CD4-positive, alpha-beta T cell treated with Interleukin-1 beta for 1 hour (primary cell): Measurements from ENCODE around the gene RHEX.
A peak's percentile ranks its signal among the peaks of the same experiment; 100 is the strongest.

ENCODE experiments used
- DNase-seq, 2 donors: peaks; one replicate each; pipeline ENCODE4 v3.0.0-alpha.2; 2020 to 2022

RHEX gene

DNA sequence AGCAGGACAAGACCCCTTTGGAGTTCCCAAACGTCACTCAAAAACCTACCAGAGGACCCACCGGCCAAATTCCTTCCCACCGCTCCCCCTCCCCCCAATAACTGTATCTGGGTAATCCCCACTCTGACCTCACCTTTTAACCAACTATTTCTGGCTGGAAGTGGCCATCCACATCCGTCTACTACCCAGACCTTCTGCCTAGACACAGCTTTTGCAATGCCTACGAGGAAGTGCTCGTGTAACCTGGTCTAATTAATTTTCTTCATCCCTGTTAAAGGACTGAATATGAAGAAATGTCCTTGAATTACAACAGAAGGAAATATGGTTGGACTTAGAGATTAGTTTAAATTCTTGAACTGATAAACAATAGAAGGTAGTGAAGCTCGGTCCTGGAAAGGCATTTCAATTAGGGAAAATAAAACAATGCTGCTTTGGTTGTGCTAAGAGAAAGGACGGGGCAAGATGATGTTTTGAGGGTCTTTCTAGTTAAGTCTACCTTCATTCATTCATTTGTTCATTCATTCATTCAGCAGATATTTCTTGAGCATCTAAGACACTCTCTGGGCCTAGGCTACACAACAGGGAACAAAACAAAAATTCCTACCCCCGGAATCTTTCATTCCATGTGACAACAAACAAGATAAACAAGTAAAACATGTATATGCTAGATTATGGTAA is 45.4 kb downstream of the RHEX start:
- no peak for DNase-seq

GRCh38 chr1:206100226-206100815 is 47.3 kb downstream of the RHEX start:
- no peak for DNase-seq

- DNase-seq = no peak
Measured at GRCh38 chr1:206101351-206102045, 48.5 kb downstream of the RHEX start.

- DNase-seq = no peak
Measured at GRCh38 chr1:206102292-206102936, 49.4 kb downstream of the RHEX start.

- no peak for DNase-seq
Measured at GRCh38 chr1:206103979-206104378, 51.0 kb downstream of the RHEX start.

DNA sequence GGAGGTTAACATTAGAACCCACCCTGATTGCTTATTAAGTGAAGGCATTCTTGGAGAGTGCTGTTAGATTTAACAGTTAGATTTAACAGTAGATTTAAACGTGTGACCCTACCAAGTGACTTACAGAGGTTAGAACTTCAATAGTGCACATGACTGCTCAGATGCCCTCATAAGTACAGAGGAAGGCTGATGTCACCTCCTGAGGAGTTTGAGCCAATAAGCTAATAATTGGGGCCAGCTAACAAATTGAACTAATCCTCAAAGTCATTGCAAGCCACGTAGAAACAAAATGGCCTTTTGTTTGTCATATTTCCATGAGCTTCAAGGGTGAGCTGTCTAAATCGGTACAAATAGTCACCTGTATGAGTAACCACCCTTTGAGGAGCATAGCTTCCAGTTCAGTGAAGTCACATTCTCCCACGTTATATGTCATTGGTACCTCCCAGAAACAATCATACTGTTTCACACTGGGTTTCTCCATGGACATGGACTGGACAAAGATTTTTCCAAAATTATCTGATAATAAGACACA is 52.6 kb downstream of the RHEX start:
- DNase-seq = no peak

DNA sequence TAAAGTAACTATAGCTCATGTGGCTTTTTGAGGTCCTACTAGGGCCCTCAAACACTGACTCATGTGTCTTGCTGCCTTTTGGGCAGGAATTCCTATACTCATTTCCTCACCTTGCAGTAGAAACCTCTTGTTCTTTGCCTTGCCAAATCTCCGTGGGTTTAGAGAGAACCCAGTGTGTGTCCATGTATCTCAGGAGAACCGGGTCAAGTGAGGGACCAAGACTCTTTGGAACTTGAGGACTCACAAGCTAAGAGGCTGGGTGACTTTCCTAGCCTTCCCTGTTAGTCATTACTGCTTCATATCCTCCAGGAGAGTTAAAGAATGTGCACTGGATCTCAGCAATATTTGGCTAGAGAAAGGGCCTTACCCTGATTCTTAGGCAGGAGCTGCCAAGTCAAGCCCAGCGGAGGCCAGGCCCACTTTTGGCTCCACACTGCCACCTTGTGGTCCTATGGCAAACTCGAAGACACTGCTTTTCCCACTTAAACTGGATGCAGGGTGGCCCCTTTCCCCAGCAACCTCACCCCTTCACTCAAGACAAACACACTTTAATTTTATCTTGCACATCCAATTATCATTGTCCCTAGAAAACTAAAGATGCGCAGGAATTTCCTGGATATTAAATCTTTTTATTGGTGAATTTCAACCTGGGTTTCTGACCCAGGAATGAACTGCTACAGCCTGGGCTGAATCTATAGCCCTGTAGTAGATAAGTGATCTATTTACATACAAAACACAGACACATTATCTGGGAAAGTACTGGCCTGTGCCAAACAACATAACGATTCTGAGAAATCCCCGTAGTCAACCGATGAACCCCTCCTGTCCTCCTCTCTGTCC is 53.6 kb downstream of the RHEX start:
- DNase-seq = peak; percentile 72 to 74

DNA sequence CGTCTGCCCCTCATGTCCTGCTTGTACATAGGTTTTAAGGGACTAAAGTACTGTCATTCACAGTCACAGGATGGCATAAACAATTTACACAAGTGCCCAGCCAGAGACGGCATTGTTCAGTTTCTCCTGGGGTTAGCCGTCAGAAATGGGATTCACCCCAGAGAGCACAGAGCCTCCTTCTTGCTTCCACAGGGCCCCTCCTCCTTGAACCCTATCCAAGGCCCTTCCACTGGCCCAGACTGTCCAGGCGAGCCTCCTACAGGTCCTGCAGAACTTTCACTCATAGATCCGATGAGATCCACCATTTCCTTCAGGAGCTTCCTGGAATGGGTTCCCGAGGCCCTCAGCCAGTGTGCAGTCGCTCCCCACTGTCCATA is 54.2 kb downstream of the RHEX start:
- no peak for DNase-seq

GRCh38 chr1:206108635-206109034 is 55.7 kb downstream of the RHEX start:
- no peak for DNase-seq

DNA sequence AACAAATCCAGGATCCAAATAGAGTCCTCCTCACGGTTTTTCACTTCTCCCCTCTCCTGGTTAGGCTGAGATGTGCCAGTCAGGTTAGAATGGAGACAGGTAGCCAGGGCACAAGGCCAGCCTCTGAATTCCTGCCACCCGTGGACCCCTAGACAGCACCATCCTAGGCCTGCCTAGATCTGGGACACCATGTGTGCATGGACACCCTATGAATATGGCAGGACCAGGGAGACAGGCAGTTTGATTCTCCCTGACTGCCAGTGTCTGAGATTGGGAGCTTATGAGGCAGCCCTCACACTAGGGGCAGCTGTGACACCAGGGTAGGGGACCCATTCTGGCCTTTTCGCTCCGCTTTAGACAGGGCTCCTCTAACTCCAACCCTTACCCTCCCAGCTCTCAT is 56.7 kb downstream of the RHEX start:
- no peak for DNase-seq

DNA sequence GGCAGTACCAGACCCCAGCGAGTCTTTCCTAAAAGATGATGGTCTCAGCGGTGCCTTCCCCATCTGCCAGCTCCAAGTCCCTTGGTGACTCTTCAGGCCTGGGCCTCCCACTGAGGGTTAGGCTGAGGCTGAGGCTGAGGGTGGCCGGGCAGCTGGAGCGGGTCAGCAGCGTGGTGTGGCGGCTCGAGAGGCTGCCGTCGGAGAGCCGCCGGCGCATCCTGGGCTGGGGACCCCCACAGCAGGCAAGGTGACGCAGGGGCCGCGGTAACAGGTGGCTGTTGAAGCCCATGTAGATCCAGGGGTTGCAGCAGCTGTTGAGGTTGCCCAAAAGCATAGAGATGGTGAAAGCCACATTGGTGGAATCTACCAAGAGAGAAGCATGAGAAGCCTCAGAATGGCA is 57.2 kb downstream of the RHEX start:
- DNase-seq = no peak

DNA sequence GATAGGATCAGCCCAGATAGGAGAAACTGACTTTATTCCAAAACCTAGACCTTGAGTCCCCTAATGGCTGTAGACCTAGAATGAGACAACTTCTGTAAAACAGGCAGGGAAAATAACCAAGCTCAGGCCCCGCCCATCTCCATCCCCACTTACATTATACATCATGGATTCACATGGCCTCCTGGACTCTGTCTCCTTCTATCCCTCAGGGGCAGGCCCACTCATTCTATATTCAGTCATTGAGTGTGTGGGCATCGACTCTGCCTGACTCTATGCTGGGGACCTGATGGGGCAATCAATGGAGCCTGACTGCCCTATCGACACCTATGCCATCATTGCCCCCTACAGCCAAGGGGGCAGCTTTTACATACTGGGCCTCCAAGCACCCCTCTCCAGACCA is 57.8 kb downstream of the RHEX start:
- no peak for DNase-seq

GRCh38 chr1:206111271-206111927 is 58.4 kb downstream of the RHEX start:
- DNase-seq = no peak

- DNase-seq = no peak
Measured at GRCh38 chr1:206112600-206113301, 59.8 kb downstream of the RHEX start.

DNA sequence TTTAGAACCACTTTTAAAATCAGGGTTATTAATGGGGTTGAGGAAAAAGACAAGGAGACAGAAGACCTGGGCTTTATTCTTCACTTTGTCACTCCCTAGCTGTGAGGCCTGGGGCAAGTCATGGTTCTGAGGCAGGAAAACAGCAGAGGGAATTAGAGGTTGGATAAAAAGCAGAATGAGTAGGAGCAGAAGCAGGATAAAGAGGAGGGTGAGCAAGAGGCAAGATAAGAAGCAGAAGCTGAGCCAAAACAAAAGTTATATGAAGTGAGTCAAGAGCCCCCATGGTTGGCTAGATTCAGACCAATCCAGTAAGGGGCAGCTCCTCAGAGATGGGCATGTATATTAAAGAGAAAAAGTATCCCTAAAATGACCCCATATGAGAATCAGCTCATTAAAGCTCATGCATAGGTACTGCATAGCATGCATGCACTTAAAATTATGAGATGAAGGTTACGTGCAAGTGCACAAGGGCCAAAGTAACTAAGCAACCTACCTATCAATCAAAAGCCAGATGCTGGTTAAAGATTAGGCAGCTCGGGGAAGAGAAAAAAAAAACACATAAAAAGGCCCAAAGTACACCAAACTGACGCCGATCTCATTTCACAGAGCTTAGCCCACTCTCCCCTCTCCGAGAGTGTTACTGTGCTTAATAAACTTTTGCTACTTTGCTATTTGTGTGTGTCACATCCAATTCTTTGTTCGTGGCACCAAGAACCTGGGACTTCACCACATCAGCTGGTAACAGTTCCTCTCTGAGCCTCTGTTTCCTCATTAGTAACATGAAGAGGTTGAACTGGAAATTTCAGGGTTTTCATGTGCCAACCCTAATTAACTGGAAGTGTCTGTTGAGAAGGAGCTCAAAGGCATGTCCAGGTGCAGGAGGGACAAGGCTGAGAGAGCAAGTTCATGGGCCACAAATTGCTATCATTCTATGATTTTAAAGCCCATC is 62.0 kb downstream of the RHEX start:
- DNase-seq = no peak

DNA sequence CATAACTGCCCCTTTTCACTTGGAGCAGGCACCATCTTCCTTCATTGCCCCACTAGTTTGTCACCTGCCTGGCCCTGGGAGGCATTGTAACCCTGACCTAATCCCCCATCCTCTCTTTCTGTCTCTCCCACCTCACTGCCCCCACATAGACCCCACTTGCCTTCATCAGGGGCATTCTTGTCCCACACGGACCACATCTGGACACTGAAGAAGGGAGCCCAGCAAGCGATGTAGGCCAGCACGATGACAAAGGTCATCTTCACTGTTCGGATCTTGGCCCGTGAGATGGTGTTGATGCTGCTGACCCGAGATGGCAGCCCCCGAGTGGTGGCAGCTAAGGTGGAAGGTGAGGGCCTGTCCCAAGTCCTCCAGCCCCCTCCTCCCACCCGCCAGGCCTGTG is 62.8 kb downstream of the RHEX start:
- DNase-seq = no peak

DNA sequence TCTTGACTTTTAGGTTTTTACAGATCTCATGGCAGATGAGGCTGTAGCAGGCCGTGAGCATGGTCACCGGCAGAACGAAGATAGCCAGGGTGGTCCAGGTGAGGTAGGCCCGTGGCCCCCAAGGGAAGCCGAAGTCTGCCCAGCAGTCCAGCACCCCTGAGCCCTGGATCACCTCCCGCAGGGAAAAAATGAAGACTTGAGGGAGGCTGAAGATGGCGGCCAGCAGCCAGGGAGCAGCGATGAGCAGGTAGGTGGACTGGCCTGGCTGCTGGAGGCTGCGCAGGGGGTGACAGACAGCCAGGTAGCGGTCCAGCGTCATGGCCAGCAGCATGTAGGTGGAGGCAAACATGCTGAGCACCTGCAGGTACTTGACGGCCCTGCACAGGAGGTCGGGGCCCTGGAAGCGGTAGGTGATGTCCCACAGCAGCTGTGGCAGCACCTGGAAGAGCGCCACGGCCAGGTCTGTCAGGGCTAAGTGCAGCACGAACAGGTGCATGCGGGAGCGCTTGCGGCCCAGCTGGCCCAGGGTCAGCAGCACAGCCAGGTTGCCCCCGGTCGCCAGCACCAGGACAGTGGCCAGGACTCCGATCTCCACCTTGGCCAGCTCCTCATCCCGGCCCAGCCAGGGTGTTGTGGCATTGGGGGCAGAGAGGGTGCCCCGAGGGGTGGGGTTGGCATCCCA is 63.4 kb downstream of the RHEX start:
- DNase-seq = no peak

GRCh38 chr1:206116873-206117150 is 63.8 kb downstream of the RHEX start:
- no peak for DNase-seq

GRCh38 chr1:206117151-206117948 is 64.4 kb downstream of the RHEX start, which contains the start of gene AVPR1B:
Gene AVPR1B (minus strand): TSS chr1:206117388. CDS start chr1:206116890, 498 bp downstream.
- DNase-seq = peak in 1 of 2 donors; percentile 20
